Stimulated activated CD4-positive, alpha-beta T cell treated with anti-CD3 and anti-CD28 coated beads, Interleukin-4, amount 100 ng/mL, for 24 hours (primary cell): Measurements from ENCODE around the gene GFY.
"Not testable (repeated sequence)": the region's sequence is repeated elsewhere in the genome, so short reads cannot be mapped to it uniquely, and the experiment has no call there.

Source experiments
- DNase-seq: peaks from one replicate; pipeline ENCODE4 v3.0.0-alpha.2; 2020

GFY gene

GRCh38 chr19:49430172-49430677 is 5.0 kb downstream of the GFY start:
- DNase-seq, result no peak

- DNase-seq, result peak; percentile 44
These were observed 5.6 kb downstream of the GFY start for GRCh38 chr19:49430678-49431329.

GRCh38 chr19:49431330-49431749 is 6.2 kb downstream of the GFY start:
- peak; percentile 23 for DNase-seq

GRCh38 chr19:49432141-49433073 is 7.2 kb downstream of the GFY start:
- no peak for DNase-seq

GRCh38 chr19:49433240-49433901 is 8.2 kb downstream of the GFY start:
- no peak for DNase-seq

- no peak for DNase-seq
These were observed 9.9 kb downstream of the GFY start for GRCh38 chr19:49434907-49435583.

- DNase-seq, result no peak
These were observed 10.5 kb downstream of the GFY start for GRCh38 chr19:49435670-49436069.

GRCh38 chr19:49436381-49437017 is 11.3 kb downstream of the GFY start:
- peak; percentile 60 for DNase-seq

- DNase-seq, result no peak
These were observed 12.0 kb downstream of the GFY start for GRCh38 chr19:49437231-49437630.

GRCh38 chr19:49438261-49438660 is 13.1 kb downstream of the GFY start:
- no peak for DNase-seq

- no peak for DNase-seq
These were observed 14.6 kb downstream of the GFY start for GRCh38 chr19:49439836-49440235.

- no peak for DNase-seq
These were observed 15.4 kb downstream of the GFY start for GRCh38 chr19:49440439-49441209.

- peak; percentile 35 for DNase-seq
These were observed 16.2 kb downstream of the GFY start, which contains the start of gene SLC17A7 for GRCh38 chr19:49441210-49441959. Gene SLC17A7 (minus strand): TSS chr19:49441527. CDS start chr19:49441379, 148 bp downstream.

GRCh38 chr19:49441960-49442350 is 16.8 kb downstream of the GFY start:
- no peak for DNase-seq

GRCh38 chr19:49442354-49442753 is 17.2 kb downstream of the GFY start:
- no peak for DNase-seq

GRCh38 chr19:49442771-49443365 is 17.7 kb downstream of the GFY start:
- peak; percentile 63 for DNase-seq

GRCh38 chr19:49443366-49444099 is 18.3 kb downstream of the GFY start:
- peak; percentile 95 for DNase-seq

GRCh38 chr19:49444100-49444700 is 19.0 kb downstream of the GFY start:
- DNase-seq, result not testable (repeated sequence)

GRCh38 chr19:49445997-49446396 is 20.8 kb downstream of the GFY start:
- DNase-seq, result no peak
